Body of pancreas (tissue), 4 donors: Measurements from ENCODE around the gene TULP4. TPM values are rescaled to one million over a fixed set of nuclear protein-coding genes. Genes with fewer than 3 reads are reported as not detected.
"Not testable (repeated sequence)": the region's sequence is repeated elsewhere in the genome, so short reads cannot be mapped to it uniquely, and the experiment has no call there.

Experiments
- ATAC-seq: fragments of 150-250 bp; one replicate; pipeline ENCODE4 v1.9.1; 2016
- DNase-seq, 4 donors: peaks; one replicate each; pipeline ENCODE4 v3.0.0-alpha.2; 2019
- H3K27ac ChIP-seq, 4 donors: fragments of 200-600 bp; sonication (generic); 1 replicate in 3 of 4; 2 replicates in 1 of 4; pipeline versions ENCODE4 v1.5.1 to v1.6.1; 2016 to 2019; ENCODE audit warnings: mild to moderate bottlenecking in 1 of 4, mixed read lengths in 1 of 4, moderate library complexity in 1 of 4
- H3K27me3 ChIP-seq, 2 donors: fragments of 200-600 bp; sonication (generic); one replicate each; pipeline ENCODE4 v1.6.0; 2016; ENCODE audit warnings: mild to moderate bottlenecking in 1 of 2
- H3K36me3 ChIP-seq, 2 donors: fragments of 200-600 bp; sonication (generic); replicated peaks in 1 of 2; 2 replicates each; pipeline ENCODE4 v1.5.1; 2016; ENCODE audit warnings: low read depth in 2 of 2; ENCODE audit not compliant: insufficient read depth in 1 of 2
- H3K4me1 ChIP-seq: fragments of 200-600 bp; sonication (generic); one replicate; pipeline ENCODE4 v1.6.0; 2016
- H3K4me3 ChIP-seq, 2 donors: fragments of 200-600 bp; sonication (generic); 1 replicate in 1 of 2; 2 replicates in 1 of 2; pipeline ENCODE4 v1.5.1; 2016 to 2019
- H3K9me3 ChIP-seq, 3 donors: fragments of 200-600 bp; sonication (generic); 1 replicate in 2 of 3; 2 replicates in 1 of 3; pipeline ENCODE4 v1.5.1; 2016
- CTCF ChIP-seq, 7 experiments: fragments of 450-650 bp in 4 of 7; fragments of 200-600 bp in 3 of 7; sonication (generic) in 3 of 7; IDR thresholded peaks; one replicate each; pipeline ENCODE4 v1.5.1; 2016 to 2019; ENCODE audit warnings: antibody characterized with exemption in 7 of 7
- POLR2A ChIP-seq, 3 donors: fragments of 450-650 bp; IDR thresholded peaks; one replicate each; pipeline ENCODE4 v1.6.1; 2016; ENCODE audit warnings: antibody characterized with exemption in 3 of 3, mild to moderate bottlenecking in 2 of 3
- WGBS, 2 donors: methylation state at CpG; one replicate each; pipeline ENCODE4 v1.1.5; 2017; 5-methylcytosine and 5-hydroxymethylcytosine counted together
- intact Hi-C: fragments of 100-400 bp; cut with DNase I; formaldehyde crosslinking; loops from one replicate; pipeline ENCODE4 v1.15.1; 2023
- total RNA-seq, 2 donors: library from RNA; depleted of rRNA; stranded (reverse); fragments of >200 nt; gene quantifications; one replicate each; pipeline ENCODE4 v1.1.0, GENCODE V29; 2016

The TULP4 gene
- total RNA-seq, 2 donors from 2014 or later: 81.2 to 92.3 TPM

DNA sequence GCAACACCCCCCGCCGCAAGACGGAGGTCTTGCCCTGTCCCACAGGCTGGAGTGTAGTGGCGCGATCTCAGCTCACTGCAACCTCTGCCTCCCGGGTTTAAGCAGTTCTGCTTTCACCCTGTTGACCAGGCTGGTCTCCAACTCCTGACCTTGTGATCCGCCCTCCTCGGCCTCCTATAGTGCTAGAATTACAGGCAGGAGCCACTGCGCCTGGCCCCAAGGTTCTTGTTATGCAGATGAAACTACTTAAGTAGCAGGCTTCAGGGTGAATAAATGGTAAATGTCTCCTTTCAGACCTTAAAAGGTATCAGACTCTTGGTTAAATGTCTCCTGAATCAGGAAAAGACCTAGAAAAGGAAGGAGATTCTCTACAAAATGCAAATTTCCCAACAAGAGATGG is 152.2 kb downstream of the TULP4 start:
- Histone ChIP-seq H3K36me3 (peaks cover 0 to 2% of the 10 kb centered on the region in 2 donors), H3K27ac (no peak overlapping the region), H3K4me3 (no peak overlapping the region), H3K27me3 (no peaks in the 10 kb centered on the region), H3K4me1 (peaks cover 6% of the 10 kb centered on the region), H3K9me3 (no peaks in the 10 kb centered on the region)
- DNase-seq: no peak
- 89 to 97% methylated on average over 9 of the region's 9 CpGs for WGBS, 2 donors
- TF ChIP-seq POLR2A (IDR thresholded peaks at IDR 0.05): no peak
- no peak for TF ChIP-seq CTCF (IDR thresholded peaks at IDR 0.05)
- intact Hi-C loops: no loop called here
- no peak for ATAC-seq

DNA sequence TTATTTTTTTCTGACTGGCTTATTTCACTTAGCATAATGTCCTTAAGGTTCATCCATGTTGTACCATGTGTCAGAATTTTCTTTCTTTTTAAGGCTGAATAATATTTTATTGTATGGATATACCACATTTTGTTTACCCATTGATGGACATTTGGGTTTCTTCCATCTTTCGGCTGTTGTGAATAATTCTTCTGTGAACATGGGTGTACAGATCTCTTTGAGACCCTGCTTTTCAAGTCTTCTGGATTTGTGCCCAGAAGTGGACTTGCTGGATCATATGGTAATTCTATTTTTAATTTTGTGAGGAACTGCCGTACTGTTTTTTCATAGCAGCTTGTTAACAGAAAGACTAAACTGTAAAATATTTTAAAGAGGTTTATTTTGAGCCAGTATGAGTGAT is 153.0 kb downstream of the TULP4 start:
- H3K27me3 ChIP-seq: no peaks in the 10 kb centered on the region

GRCh38 chr6:158465747-158466146 is 153.5 kb downstream of the TULP4 start:
- 58 to 65% methylated on average over 3 of the region's 3 CpGs for WGBS, 2 donors
- Histone ChIP-seq H3K4me1 (peaks cover 6% of the 10 kb centered on the region), H3K9me3 (no peaks in the 10 kb centered on the region), H3K27me3 (no peaks in the 10 kb centered on the region), H3K27ac (no peak overlapping the region), H3K36me3 (peaks cover 0 to 2% of the 10 kb centered on the region in 2 donors), H3K4me3 (no peak overlapping the region)
- no peak for TF ChIP-seq CTCF (IDR thresholded peaks at IDR 0.05)
- TF ChIP-seq POLR2A (IDR thresholded peaks at IDR 0.05): no peak
- no peak for ATAC-seq
- no peak for DNase-seq
- intact Hi-C loops: no loop called here

More for the DNA sequence above, 153.0 kb downstream of the TULP4 start:
- TF ChIP-seq POLR2A (IDR thresholded peaks at IDR 0.05): no peak
- no peak for TF ChIP-seq CTCF (IDR thresholded peaks at IDR 0.05)
- no peak for ATAC-seq
- peaks cover 6% of the 10 kb centered on the region for H3K4me1 ChIP-seq
- no peak overlapping the region for H3K4me3 ChIP-seq
- H3K27ac ChIP-seq: no peak overlapping the region
- H3K9me3 ChIP-seq: no peaks in the 10 kb centered on the region
- peaks cover 0 to 2% of the 10 kb centered on the region in 2 donors for H3K36me3 ChIP-seq
- WGBS, 2 donors: 94 to 97% methylated on average over 2 of the region's 2 CpGs
- DNase-seq: no peak
- intact Hi-C loops: no loop called here

GRCh38 chr6:158467923-158468322 is 155.7 kb downstream of the TULP4 start:
- no peak for TF ChIP-seq CTCF (IDR thresholded peaks at IDR 0.05)
- no peak for TF ChIP-seq POLR2A (IDR thresholded peaks at IDR 0.05)
- no peak for ATAC-seq
- peak in 1 of 4 donors; percentile 10 for DNase-seq
- H3K4me1 ChIP-seq: peaks cover 6% of the 10 kb centered on the region
- no peak overlapping the region for H3K4me3 ChIP-seq
- intact Hi-C loops: no loop called here
- H3K9me3 ChIP-seq: no peaks in the 10 kb centered on the region
- no peaks in the 10 kb centered on the region for H3K27me3 ChIP-seq
- H3K27ac ChIP-seq: no peak overlapping the region
- WGBS, 2 donors: 27 to 43% methylated on average over 5 to 6 of the region's 6 CpGs
- H3K36me3 ChIP-seq: no peaks in the 10 kb centered on the region

DNA sequence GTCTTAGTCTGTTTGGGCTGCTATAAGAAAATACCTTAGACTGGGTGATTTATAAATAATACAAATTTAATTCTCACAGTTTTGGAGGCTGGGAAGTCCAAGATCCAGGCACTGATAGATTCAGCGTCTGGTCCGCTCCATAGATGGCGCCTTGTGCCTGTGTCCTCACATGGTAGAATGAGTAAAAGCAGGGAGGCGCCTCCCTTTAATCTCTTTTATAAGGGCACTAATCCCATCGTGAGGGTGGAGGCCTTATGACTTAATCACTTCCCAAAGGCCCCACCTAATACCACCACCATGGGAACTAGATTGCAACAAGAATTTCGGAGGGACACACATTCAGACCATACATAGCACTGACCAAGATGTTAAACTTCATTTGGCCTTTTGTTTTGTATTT is 156.4 kb downstream of the TULP4 start:
- Histone ChIP-seq H3K27ac (no peak overlapping the region), H3K4me1 (peaks cover 6% of the 10 kb centered on the region), H3K9me3 (no peaks in the 10 kb centered on the region), H3K36me3 (no peaks in the 10 kb centered on the region), H3K4me3 (no peak overlapping the region), H3K27me3 (no peaks in the 10 kb centered on the region)
- intact Hi-C loops: no loop called here
- no peak for ATAC-seq
- 83 to 89% methylated on average over 6 of the region's 6 CpGs for WGBS, 2 donors
- no peak for TF ChIP-seq CTCF (IDR thresholded peaks at IDR 0.05)
- no peak for TF ChIP-seq POLR2A (IDR thresholded peaks at IDR 0.05)
- DNase-seq: no peak

- 95 to 96% methylated on average over 18 of the region's 18 CpGs for WGBS, 2 donors
- DNase-seq, intact Hi-C loops, H3K4me3 ChIP-seq, H3K27me3 ChIP-seq, H3K27ac ChIP-seq, ATAC-seq, H3K9me3 ChIP-seq, H3K36me3 ChIP-seq: not testable (repeated sequence)
- peaks cover 15% of the 10 kb centered on the region for H3K4me1 ChIP-seq
These were observed 157.8 kb downstream of the TULP4 start for GRCh38 chr6:158470023-158470422.
